Adrenal gland (tissue), 12 donors: ENCODE data around the gene AMFR. TPM values are rescaled to one million over a fixed set of nuclear protein-coding genes. Genes with fewer than 3 reads are reported as not detected.

ENCODE experiments used
- DNase-seq, 7 donors: peaks; one replicate each; pipeline ENCODE4 v3.0.0-alpha.2; 2019 to 2020
- H3K27ac ChIP-seq, 5 donors: fragments of 200-600 bp; sonication (generic) in 4 of 5; 1 replicate in 3 of 5; 2 replicates in 2 of 5; pipeline versions ENCODE4 v1.5.1 to v1.8.0; 2016 to 2020; ENCODE audit warnings: mild to moderate bottlenecking in 1 of 5
- H3K27me3 ChIP-seq: fragments of 200-600 bp; 2 replicates; pipeline ENCODE4 v1.8.0; 2021
- H3K36me3 ChIP-seq, 2 donors: fragments of 200-600 bp; replicated peaks in 1 of 2; 1 replicate in 1 of 2; 2 replicates in 1 of 2; pipeline versions ENCODE4 v1.5.1 to v1.8.0; 2018 to 2022
- H3K4me1 ChIP-seq, 2 donors: fragments of 200-600 bp; replicated peaks in 1 of 2; 1 replicate in 1 of 2; 2 replicates in 1 of 2; pipeline versions ENCODE4 v1.5.1 to v1.8.0; 2018 to 2021
- H3K4me3 ChIP-seq, 4 donors: fragments of 200-600 bp; sonication (generic) in 3 of 4; one replicate each; pipeline ENCODE4 v1.5.1; 2016 to 2018
- H3K9me3 ChIP-seq, 3 donors: fragments of 200-600 bp; sonication (generic) in 1 of 3; replicated peaks in 1 of 3; 1 replicate in 2 of 3; 2 replicates in 1 of 3; pipeline versions ENCODE4 v1.5.1 to v1.8.0; 2016 to 2021
- CTCF ChIP-seq, 6 experiments: fragments of 450-650 bp in 4 of 6; fragments of 200-600 bp in 2 of 6; sonication (generic) in 1 of 6; IDR thresholded peaks; 1 replicate in 5 of 6; 2 replicates in 1 of 6; pipeline versions ENCODE4 v1.5.1 to v1.8.0; 2016 to 2021; ENCODE audit warnings: antibody characterized with exemption in 6 of 6, mild to moderate bottlenecking in 2 of 6, moderate library complexity in 1 of 6
- POLR2A ChIP-seq, 2 donors: fragments of 450-650 bp; IDR thresholded peaks; one replicate each; pipeline ENCODE4 v1.6.1; 2017; ENCODE audit warnings: antibody characterized with exemption in 2 of 2, mild to moderate bottlenecking in 2 of 2, moderate library complexity in 1 of 2
- WGBS, 4 donors: extraction: QIAGEN DNeasy Blood & Tissue Kit in 2 of 4; methylation state at CpG; one replicate each; pipeline versions ENCODE4 v1.1.5 to v1.1.7; 2013 to 2017; 5-methylcytosine and 5-hydroxymethylcytosine counted together
- intact Hi-C, 2 donors: fragments of 100-400 bp; cut with DNase I; formaldehyde crosslinking; loops; one replicate each; pipeline versions ENCODE4 v1.14.1 to v1.15.0; 2022 to 2023
- polyA plus RNA-seq, 3 donors: library from polyadenylated mRNA; stranded (reverse); fragments of 200-250 nt in 2 of 3; fragments of 350-450 nt in 1 of 3; fragmentation: Illumina TruSeq in 1 of 3; extraction: RNeasy Lipid Tissue Mini Kit (QIAGEN cat#74804) in 1 of 3; gene quantifications; one replicate each; pipeline ENCODE4 v1.2.3, GENCODE V29; 2013 to 2014
- total RNA-seq, 9 donors: library from RNA; depleted of rRNA in 4 of 9; stranded (reverse); fragments of >200 nt in 4 of 9; fragments of 120-200 nt in 1 of 9; fragmentation: NEBNext Ultra II Directional in 1 of 9; extraction: Animal tissue kit (Norgen Biotek cat#: 25700) in 1 of 9; gene quantifications; one replicate each; pipeline versions ENCODE4 v1.1.0 to v1.2.4, GENCODE V29; 2013 to 2023
- donor health status: healthy with polysubstance abuse.
- donor health status: Bipolar disorder and iron deficiency.
- donor health status: DM: yes; HTN: yes; CAD: no.
- donor health status: DM: no; HTN: no; CAD: no.
- donor health status: DM: no; HTN: no; CAD: no.
- donor health status: DM: yes; HTN: yes; CAD: no.

AMFR gene
- total and polyA plus RNA-seq, 12 donors: 40.3 to 346 (median 206) TPM

GRCh38 chr16:56343661-56344517, 81.5 kb downstream of the AMFR start:
- no peak for DNase-seq
- no peak overlapping the region for H3K27ac ChIP-seq
- TF ChIP-seq CTCF (IDR thresholded peaks at IDR 0.05) (no peak), POLR2A (IDR thresholded peaks at IDR 0.05) (no peak)
- no peaks in the 10 kb centered on the region for H3K36me3 ChIP-seq
- intact Hi-C loops: no loop called here
- H3K27me3 ChIP-seq: no peaks in the 10 kb centered on the region
- 90 to 93% (median 92%) methylated on average over 10 to 27 of the region's 27 CpGs for WGBS, 4 donors
- H3K4me1 ChIP-seq: no peaks in the 10 kb centered on the region
- no peak overlapping the region for H3K4me3 ChIP-seq
- H3K9me3 ChIP-seq: no peaks in the 10 kb centered on the region

DNA sequence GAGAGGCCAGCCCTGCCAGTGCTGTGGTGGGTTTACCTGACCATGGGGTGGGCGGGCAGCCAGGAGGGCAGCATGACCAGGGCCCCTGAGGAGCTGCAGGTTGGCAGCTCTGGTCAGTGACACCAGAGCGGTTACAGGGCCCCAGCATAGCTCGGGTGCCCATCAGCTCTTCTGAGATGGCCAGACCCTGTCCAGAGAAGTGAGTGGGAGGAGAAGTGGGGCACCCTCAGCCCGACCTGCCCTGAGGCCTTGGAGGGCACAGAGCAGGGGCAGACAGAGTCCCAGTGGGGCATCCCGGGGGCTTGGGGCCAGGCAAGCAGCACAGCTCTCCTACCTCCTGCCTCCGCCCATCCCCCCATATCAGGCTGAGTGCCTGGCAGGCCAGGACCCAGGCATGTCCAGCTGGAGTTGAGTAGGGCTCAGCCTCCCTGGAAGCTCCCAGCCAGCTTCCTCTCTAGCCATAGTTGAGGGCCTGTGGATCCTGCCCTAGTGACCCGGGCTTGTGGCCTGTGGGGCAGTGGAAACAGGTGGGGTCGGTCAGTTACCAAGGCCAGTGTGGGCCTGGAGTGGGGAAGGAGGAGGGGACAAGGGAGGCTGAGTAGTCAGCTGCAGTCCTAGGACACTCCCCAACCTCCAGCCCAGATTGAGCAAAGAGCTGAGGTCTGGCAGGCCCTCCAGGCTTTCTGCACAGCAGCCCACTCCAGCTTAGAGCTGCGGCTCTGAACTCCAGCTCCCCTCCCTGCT, 83.5 kb downstream of the AMFR start:
- H3K4me1 ChIP-seq: no peaks in the 10 kb centered on the region
- intact Hi-C loops: no loop called here
- TF ChIP-seq POLR2A (IDR thresholded peaks at IDR 0.05): no peak
- TF ChIP-seq CTCF (IDR thresholded peaks at IDR 0.05): no peak
- no peaks in the 10 kb centered on the region for H3K9me3 ChIP-seq
- 44 to 83% (median 71%) methylated on average over 4 to 9 of the region's 9 CpGs for WGBS, 4 donors
- DNase-seq: no peak
- H3K36me3 ChIP-seq: no peaks in the 10 kb centered on the region
- H3K27me3 ChIP-seq: no peaks in the 10 kb centered on the region
- no peak overlapping the region for H3K27ac ChIP-seq
- no peak overlapping the region for H3K4me3 ChIP-seq

GRCh38 chr16:56340864-56341365, 84.4 kb downstream of the AMFR start:
- no peaks in the 10 kb centered on the region for H3K4me1 ChIP-seq
- H3K4me3 ChIP-seq: no peak overlapping the region
- intact Hi-C loops: no loop called here
- no peak for TF ChIP-seq CTCF (IDR thresholded peaks at IDR 0.05)
- TF ChIP-seq POLR2A (IDR thresholded peaks at IDR 0.05): no peak
- no peak overlapping the region for H3K27ac ChIP-seq
- DNase-seq: no peak
- H3K27me3 ChIP-seq: no peaks in the 10 kb centered on the region
- H3K9me3 ChIP-seq: no peaks in the 10 kb centered on the region
- no peaks in the 10 kb centered on the region for H3K36me3 ChIP-seq
- 86 to 92% (median 89%) methylated on average over 15 to 17 of the region's 17 CpGs for WGBS, 4 donors

GRCh38 chr16:56340416-56340815, 84.9 kb downstream of the AMFR start:
- no peaks in the 10 kb centered on the region for H3K4me1 ChIP-seq
- DNase-seq: no peak
- H3K27me3 ChIP-seq: no peaks in the 10 kb centered on the region
- 91 to 96% (median 94%) methylated on average over 20 to 23 of the region's 23 CpGs for WGBS, 4 donors
- no peaks in the 10 kb centered on the region for H3K36me3 ChIP-seq
- no peak overlapping the region for H3K27ac ChIP-seq
- H3K9me3 ChIP-seq: no peaks in the 10 kb centered on the region
- TF ChIP-seq POLR2A (IDR thresholded peaks at IDR 0.05) (no peak), CTCF (IDR thresholded peaks at IDR 0.05) (no peak)
- H3K4me3 ChIP-seq: no peak overlapping the region
- intact Hi-C loops: no loop called here
